MG63 (cell line): ENCODE data around the gene CDC42BPB. TPM values are rescaled to one million over a fixed set of nuclear protein-coding genes. Genes with fewer than 3 reads are reported as not detected.

Source experiments
- DNase-seq: peaks from one replicate; pipeline ENCODE4 v3.0.0-alpha.2; 2020
- H3K27me3 ChIP-seq: fragments of 250-450 bp; sonication (Bioruptor Pico); 2 replicates; pipeline ENCODE4 v1.5.1; 2020; ENCODE audit warnings: mild to moderate bottlenecking, moderate library complexity
- H3K36me3 ChIP-seq: fragments of 250-450 bp; sonication (Bioruptor Pico); 2 replicates; pipeline ENCODE4 v1.5.1; 2020; ENCODE audit warnings: mild to moderate bottlenecking, moderate library complexity
- H3K4me3 ChIP-seq: fragments of 250-450 bp; sonication (Bioruptor Pico); 2 replicates; pipeline ENCODE4 v1.5.1; 2020; ENCODE audit warnings: mild to moderate bottlenecking, moderate library complexity
- H3K9me3 ChIP-seq: fragments of 250-450 bp; sonication (Bioruptor Pico); 2 replicates; pipeline ENCODE4 v1.5.1; 2020; ENCODE audit warnings: mild to moderate bottlenecking, moderate library complexity
- total RNA-seq: library from RNA; depleted of rRNA; stranded (reverse); fragments of >200 nt; shearing (Covaris generic); gene quantifications from 2 replicates; pipeline ENCODE4 v1.2.3, GENCODE V29; 2014; ENCODE audit warnings: low replicate concordance

CDC42BPB gene
- total RNA-seq, 1 experiment from 2014 or later = 11.7 TPM

GRCh38 chr14:102941419-102942011, 115.8 kb downstream of the CDC42BPB start:
- Histone ChIP-seq H3K36me3 (no peaks in the 10 kb centered on the region; the same call in 1 of the 2 replicates), H3K9me3 (no peaks in the 10 kb centered on the region), H3K27me3 (no peaks in the 10 kb centered on the region), H3K4me3 (no peak overlapping the region)
- DNase-seq = no peak

- no peak overlapping the region for H3K4me3 ChIP-seq
- H3K27me3 ChIP-seq = no peaks in the 10 kb centered on the region
- no peaks in the 10 kb centered on the region for H3K9me3 ChIP-seq
- DNase-seq = no peak
- H3K36me3 ChIP-seq = no peaks in the 10 kb centered on the region; the same call in 1 of the 2 replicates
Observed at GRCh38 chr14:102940729-102941362, 116.5 kb downstream of the CDC42BPB start.

DNA sequence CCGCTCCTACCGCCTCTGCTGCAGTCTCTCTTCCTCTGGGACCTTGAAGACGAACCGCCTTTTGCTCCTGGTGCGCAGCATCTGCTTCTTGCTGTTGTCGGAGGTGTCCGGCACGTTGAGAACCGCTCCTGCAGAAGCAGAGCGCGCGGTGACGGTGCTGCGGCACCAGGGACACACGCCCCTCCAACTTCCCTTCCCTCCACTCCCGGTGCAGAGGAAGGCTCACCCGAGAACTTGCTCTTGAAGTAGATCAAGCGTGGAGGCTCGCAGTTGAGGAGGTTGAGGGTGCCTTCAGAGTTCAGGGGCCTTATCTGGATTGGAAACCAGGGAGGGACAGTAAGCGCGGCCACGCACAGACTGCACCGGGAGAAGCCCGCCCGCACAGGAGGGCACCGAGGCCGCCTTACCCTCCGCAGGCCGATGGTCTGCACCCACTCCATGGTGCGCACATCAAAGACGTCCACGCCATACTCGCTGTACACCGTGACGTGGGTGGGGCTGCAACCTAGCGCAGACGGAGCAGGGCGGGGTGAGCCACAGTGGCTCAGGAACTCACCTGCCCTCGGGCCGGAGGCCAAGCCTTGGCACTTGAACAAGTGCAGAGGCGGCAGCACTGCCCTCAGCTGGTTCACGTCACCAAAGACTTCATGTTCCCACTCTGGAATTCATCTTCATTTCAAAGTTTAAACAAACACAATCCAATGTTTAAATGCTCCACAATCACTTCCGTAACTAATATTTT, 117.4 kb downstream of the CDC42BPB start:
- no peak overlapping the region for H3K4me3 ChIP-seq
- H3K36me3 ChIP-seq = no peaks in the 10 kb centered on the region; the same call in 1 of the 2 replicates

GRCh38 chr14:102939329-102939728, 118.0 kb downstream of the CDC42BPB start:
- Histone ChIP-seq H3K36me3 (no peaks in the 10 kb centered on the region; the same call in 1 of the 2 replicates), H3K27me3 (no peaks in the 10 kb centered on the region), H3K9me3 (no peaks in the 10 kb centered on the region), H3K4me3 (no peak overlapping the region)
- no peak for DNase-seq

More for the DNA sequence above, 117.4 kb downstream of the CDC42BPB start:
- DNase-seq = no peak
- H3K9me3 ChIP-seq = no peaks in the 10 kb centered on the region
- H3K27me3 ChIP-seq = no peaks in the 10 kb centered on the region

GRCh38 chr14:102938191-102938590, 119.2 kb downstream of the CDC42BPB start:
- no peak for DNase-seq
- Histone ChIP-seq H3K9me3 (no peaks in the 10 kb centered on the region), H3K4me3 (no peak overlapping the region), H3K36me3 (no peaks in the 10 kb centered on the region), H3K27me3 (no peaks in the 10 kb centered on the region)

GRCh38 chr14:102937331-102938175, 119.8 kb downstream of the CDC42BPB start:
- H3K4me3 ChIP-seq = no peak overlapping the region
- H3K36me3 ChIP-seq = no peaks in the 10 kb centered on the region
- no peaks in the 10 kb centered on the region for H3K9me3 ChIP-seq
- no peak for DNase-seq
- no peaks in the 10 kb centered on the region for H3K27me3 ChIP-seq

GRCh38 chr14:102935756-102936155, 121.6 kb downstream of the CDC42BPB start:
- DNase-seq = no peak
- Histone ChIP-seq H3K9me3 (no peaks in the 10 kb centered on the region), H3K4me3 (no peak overlapping the region), H3K36me3 (no peaks in the 10 kb centered on the region), H3K27me3 (no peaks in the 10 kb centered on the region)

DNA sequence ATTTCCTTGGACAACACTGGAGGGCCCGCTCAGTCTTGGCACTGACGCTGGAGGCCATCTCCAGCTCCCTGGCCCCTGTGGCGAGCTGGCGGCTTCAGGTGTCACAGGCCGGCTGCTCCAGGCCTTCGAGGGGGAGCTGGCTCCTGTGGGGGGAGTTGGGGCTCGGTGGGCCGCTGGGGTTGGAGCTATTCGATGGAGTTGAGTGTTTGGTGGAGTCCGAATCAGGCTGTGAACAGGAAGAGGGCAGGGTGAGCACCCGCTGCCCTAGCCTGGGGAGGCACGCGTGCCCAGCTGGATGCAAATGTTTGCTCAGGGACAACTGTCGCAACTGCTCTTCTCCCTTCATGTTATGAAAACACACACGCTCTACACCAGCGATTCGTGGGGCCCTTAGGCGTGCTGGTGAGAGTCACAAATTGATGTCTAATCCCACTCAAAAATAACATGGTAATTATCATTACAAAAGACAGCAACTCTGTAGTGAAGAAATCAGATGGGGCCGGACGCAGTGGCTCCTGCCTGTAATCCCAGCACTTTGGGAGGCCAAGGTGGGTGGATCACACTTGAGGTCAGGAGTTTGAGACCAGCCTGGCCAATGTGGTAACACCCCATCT, 123.6 kb downstream of the CDC42BPB start:
- DNase-seq = no peak
- Histone ChIP-seq H3K36me3 (no peaks in the 10 kb centered on the region), H3K4me3 (no peak overlapping the region), H3K27me3 (no peaks in the 10 kb centered on the region), H3K9me3 (no peaks in the 10 kb centered on the region)

DNA sequence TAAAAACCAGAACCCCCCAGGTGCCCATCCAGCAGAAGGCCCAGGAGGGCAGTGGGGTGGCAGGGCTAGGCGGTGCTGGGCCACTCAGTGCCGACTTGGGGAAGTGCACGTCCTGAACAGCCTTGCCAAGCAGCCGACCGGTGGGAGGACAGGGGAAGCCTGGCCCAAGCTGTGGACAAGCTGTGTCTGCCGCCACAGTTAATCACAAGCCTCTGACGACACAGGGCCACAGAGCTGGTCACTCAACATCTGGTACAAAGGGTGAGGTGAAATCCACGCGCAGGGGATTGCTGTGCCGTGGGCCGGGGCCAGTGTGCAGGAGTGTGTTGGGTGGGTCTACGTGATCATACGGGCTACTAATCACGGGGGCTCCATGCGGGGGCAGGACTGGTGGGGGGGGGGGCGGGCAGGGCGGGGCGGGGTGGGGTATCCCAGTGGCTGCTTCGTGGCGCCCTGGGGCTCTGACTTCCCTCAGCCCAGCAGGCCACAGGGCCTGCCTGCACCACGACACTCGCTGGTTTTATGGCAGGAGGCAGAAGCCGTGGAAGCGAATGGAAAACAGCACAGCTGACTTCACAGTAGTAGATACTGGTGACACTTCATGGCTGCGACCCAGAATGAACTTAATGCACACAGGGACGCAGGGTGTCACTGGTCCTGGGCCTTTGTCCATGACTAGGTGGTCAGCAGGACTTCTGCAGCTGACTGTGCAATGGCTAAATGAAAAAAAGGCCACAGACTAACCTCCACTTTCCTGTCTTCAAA, 124.7 kb downstream of the CDC42BPB start:
- Histone ChIP-seq H3K9me3 (no peaks in the 10 kb centered on the region), H3K36me3 (no peaks in the 10 kb centered on the region), H3K27me3 (no peaks in the 10 kb centered on the region), H3K4me3 (no peak overlapping the region)
- no peak for DNase-seq

- Histone ChIP-seq H3K27me3 (no peaks in the 10 kb centered on the region), H3K36me3 (no peaks in the 10 kb centered on the region), H3K9me3 (no peaks in the 10 kb centered on the region), H3K4me3 (no peak overlapping the region)
- DNase-seq = no peak
Observed at GRCh38 chr14:102931580-102932285, 125.6 kb downstream of the CDC42BPB start.

- Histone ChIP-seq H3K27me3 (no peaks in the 10 kb centered on the region), H3K9me3 (no peaks in the 10 kb centered on the region), H3K36me3 (no peaks in the 10 kb centered on the region), H3K4me3 (no peak overlapping the region)
- DNase-seq = no peak
Observed at GRCh38 chr14:102930753-102931579, 126.4 kb downstream of the CDC42BPB start.

DNA sequence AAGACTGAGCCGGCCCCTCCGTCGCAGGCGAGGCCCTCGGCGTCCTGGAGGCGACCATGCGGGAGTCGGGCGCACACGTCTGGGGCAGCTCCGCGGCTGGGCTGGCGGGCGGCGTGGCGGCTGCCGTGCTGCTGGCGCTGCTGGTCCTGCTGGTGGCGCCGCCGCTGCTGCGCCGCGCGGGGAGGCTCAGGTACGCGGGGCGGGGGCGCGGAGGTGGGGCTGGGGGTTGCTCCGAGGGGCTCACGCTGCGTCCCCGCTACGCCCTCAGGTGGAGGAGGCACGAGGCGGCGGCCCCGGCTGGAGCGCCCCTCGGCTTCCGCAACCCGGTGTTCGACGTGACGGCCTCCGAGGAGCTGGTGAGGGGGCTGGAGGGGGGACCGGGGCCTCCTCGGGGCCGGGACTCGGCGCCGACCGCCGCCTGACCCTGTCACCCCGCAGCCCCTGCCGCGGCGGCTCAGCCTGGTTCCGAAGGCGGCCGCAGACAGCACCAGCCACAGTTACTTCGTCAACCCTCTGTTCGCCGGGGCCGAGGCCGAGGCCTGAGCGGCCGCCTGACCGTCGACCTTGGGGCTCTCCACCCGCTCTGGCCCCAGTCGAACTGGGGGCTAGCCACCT, 127.1 kb downstream of the CDC42BPB start:
- no peaks in the 10 kb centered on the region for H3K36me3 ChIP-seq
- H3K4me3 ChIP-seq = no peak overlapping the region
- no peak for DNase-seq
- H3K9me3 ChIP-seq = no peaks in the 10 kb centered on the region
- H3K27me3 ChIP-seq = no peaks in the 10 kb centered on the region

DNA sequence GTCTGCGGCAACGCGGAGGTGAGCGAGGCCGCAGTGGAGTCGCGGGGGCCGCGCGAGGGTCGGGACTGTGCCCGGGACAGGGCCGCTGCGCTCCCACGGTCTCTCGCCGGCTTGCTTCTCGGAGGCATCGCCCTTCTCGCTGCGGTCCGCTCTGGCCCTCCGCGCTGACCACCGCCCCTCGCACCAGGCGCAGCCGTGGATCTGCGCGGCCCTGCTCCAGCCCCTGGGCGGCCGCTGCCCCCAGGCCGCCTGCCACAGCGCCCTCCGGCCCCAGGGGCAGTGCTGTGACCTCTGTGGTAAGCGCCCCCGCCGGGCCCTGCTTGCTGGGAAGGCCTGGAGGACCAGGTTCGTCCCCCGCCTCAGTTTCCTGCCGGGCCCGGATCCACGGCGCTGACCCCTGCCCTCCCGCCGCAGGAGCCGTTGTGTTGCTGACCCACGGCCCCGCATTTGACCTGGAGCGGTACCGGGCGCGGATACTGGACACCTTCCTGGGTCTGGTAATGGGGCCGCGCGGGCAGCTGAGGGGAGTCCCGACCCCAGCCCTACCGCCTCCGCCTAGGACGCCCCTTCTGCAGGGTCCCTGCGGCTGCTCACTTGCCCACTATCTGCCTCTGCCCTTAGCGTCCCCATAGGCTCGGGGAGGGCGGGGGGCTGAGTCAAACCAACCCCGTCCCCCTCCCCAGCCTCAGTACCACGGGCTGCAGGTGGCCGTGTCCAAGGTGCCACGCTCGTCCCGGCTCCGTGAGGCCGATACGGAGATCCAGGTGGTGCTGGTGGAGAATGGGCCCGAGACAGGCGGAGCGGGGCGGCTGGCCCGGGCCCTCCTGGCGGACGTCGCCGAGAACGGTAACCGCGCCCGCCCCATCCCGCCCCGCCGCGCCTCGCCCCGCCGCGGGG, 127.9 kb downstream of the CDC42BPB start:
- no peak for DNase-seq
- Histone ChIP-seq H3K36me3 (no peaks in the 10 kb centered on the region), H3K4me3 (no peak overlapping the region), H3K27me3 (no peaks in the 10 kb centered on the region), H3K9me3 (no peaks in the 10 kb centered on the region)
